Heart left ventricle (tissue), 16 donors: ENCODE measurements around the gene TRMT11. TPM values are rescaled to one million over a fixed set of nuclear protein-coding genes. Genes with fewer than 3 reads are reported as not detected.

Experiments
- ATAC-seq, 4 donors: fragments of 200-7000 bp; cut with Tn5 transposase; one replicate each; pipeline ENCODE4 v1.9.1; 2020 to 2022; ENCODE audit warnings: moderate library complexity in 4 of 4, mild to moderate bottlenecking in 3 of 4, moderate number of reproducible peaks in 1 of 4
- DNase-seq, 5 donors: peaks; one replicate each; pipeline ENCODE4 v3.0.0-alpha.2; 2020
- H3K27ac ChIP-seq, 12 donors: fragments of 200-600 bp; sonication (generic) in 4 of 12; one replicate each; pipeline versions ENCODE4 v1.5.0 to v1.8.0; 2016 to 2022; ENCODE audit warnings: mild to moderate bottlenecking in 2 of 12
- H3K27me3 ChIP-seq, 9 donors: fragments of 200-600 bp; sonication (generic) in 2 of 9; one replicate each; pipeline versions ENCODE4 v1.5.1 to v1.8.0; 2016 to 2022; ENCODE audit warnings: mild to moderate bottlenecking in 3 of 9
- H3K36me3 ChIP-seq, 9 donors: fragments of 200-600 bp; sonication (generic) in 2 of 9; one replicate each; pipeline versions ENCODE4 v1.5.0 to v1.8.0; 2018 to 2022; ENCODE audit warnings: mild to moderate bottlenecking in 2 of 9
- H3K4me1 ChIP-seq, 12 donors: fragments of 200-600 bp; sonication (generic) in 4 of 12; one replicate each; pipeline versions ENCODE4 v1.5.0 to v1.8.0; 2016 to 2022; ENCODE audit warnings: mild to moderate bottlenecking in 3 of 12
- H3K4me3 ChIP-seq, 12 donors: fragments of 200-600 bp; sonication (generic) in 4 of 12; one replicate each; pipeline versions ENCODE4 v1.5.0 to v1.8.0; 2017 to 2022; ENCODE audit warnings: mild to moderate bottlenecking in 9 of 12, moderate library complexity in 4 of 12
- H3K9me3 ChIP-seq, 12 donors: fragments of 200-600 bp; sonication (generic) in 4 of 12; one replicate each; pipeline versions ENCODE4 v1.5.0 to v1.8.0; 2016 to 2022; ENCODE audit warnings: mild to moderate bottlenecking in 1 of 12
- CTCF ChIP-seq, 12 donors: fragments of 200-600 bp; sonication (generic) in 4 of 12; IDR thresholded peaks; one replicate each; pipeline versions ENCODE4 v1.5.0 to v1.8.0; 2018 to 2022; ENCODE audit warnings: antibody characterized with exemption in 12 of 12, mild to moderate bottlenecking in 5 of 12
- POLR2A ChIP-seq, 2 donors: fragments of 450-650 bp; IDR thresholded peaks; one replicate each; pipeline ENCODE4 v1.6.1; 2017; ENCODE audit warnings: antibody characterized with exemption in 2 of 2, mild to moderate bottlenecking in 2 of 2, moderate library complexity in 2 of 2
- WGBS, 4 donors: extraction: QIAGEN DNeasy Blood & Tissue Kit in 2 of 4; methylation state at CpG; one replicate each; pipeline versions ENCODE4 v1.1.5 to v1.1.7; 2013 to 2018; 5-methylcytosine and 5-hydroxymethylcytosine counted together
- intact Hi-C, 10 donors: fragments of 100-400 bp; cut with DNase I; formaldehyde crosslinking; loops; one replicate each; pipeline versions ENCODE4 v1.11.1 to v1.14.2; 2022
- polyA plus RNA-seq, 2 donors: library from polyadenylated mRNA; stranded (reverse); fragments of 200-250 nt; gene quantifications; one replicate each; pipeline ENCODE4 v1.2.3, GENCODE V29; 2013
- total RNA-seq, 9 donors: library from RNA; depleted of rRNA in 2 of 9; stranded (reverse); fragments of >200 nt in 2 of 9; fragmentation: NEBNext Ultra II Directional in 3 of 9; extraction: Animal tissue kit (Norgen Biotek cat#: 25700) in 3 of 9; gene quantifications; one replicate each; pipeline versions ENCODE4 v1.1.0 to v1.2.4, GENCODE V29; 2016 to 2023
- donor health status: ischemic (EF 13 %, LVEDD 7.1; RV severe dilation, severe dysfunction).
- donor health status: healthy with polysubstance abuse.
- donor health status: DM: no; HTN: yes; CAD: no.
- donor health status: DM: no; HTN: no; CAD: no.
- donor health status: ischemic (EF 25% LVEDD 6.9; RV normal size, moderate dysfunction).
- donor health status: ischemic (EF 25% LVEDD 5.7; RV mildly dilated, moderate dysfunction).
- donor health status: healthy.
- donor health status: DM: yes; HTN: yes; CAD: no.
- donor health status: ischemic (EF 35%, LVEDD 5.7; RV mildly dilated, moderate dysfunction).
- donor health status: nonischemic (EF 11% LVEDD 7.7; RV severe dilation, severe dysfunction).
- donor health status: DM: yes; HTN: yes; CAD: no.
- donor health status: PGD.
- donor health status: ischemic (EF 29% LVEDD 5.4; RV normal size, mild dysfunction).
- donor health status: nonischemic (EF 23%, LVEDD 6.1; RV moderate dilation, normal function).

The TRMT11 gene
- total and polyA plus RNA-seq, 11 donors, result 8.0 to 15.6 (median 11.2) TPM

GRCh38 chr6:126050795-126051194 is 64.5 kb downstream of the TRMT11 start:
- no peak overlapping the region for H3K4me3 ChIP-seq
- no peaks in the 10 kb centered on the region for H3K9me3 ChIP-seq
- ATAC-seq (no peak), DNase-seq (no peak)
- no peaks in the 10 kb centered on the region for H3K27me3 ChIP-seq
- intact Hi-C loops, result no loop called here
- WGBS, 4 donors, result 90 to 100% (median 93%) methylated on average over 1 of the region's 1 CpG
- H3K4me1 ChIP-seq, result no peaks in the 10 kb centered on the region
- no peak overlapping the region for H3K27ac ChIP-seq
- peaks cover 0 to 26% (median 5%) of the 10 kb centered on the region in 9 donors for H3K36me3 ChIP-seq
- TF ChIP-seq POLR2A (IDR thresholded peaks at IDR 0.05) (no peak), CTCF (IDR thresholded peaks at IDR 0.05) (no peak)

GRCh38 chr6:126051791-126052190 is 65.5 kb downstream of the TRMT11 start:
- Histone ChIP-seq H3K4me1 (no peaks in the 10 kb centered on the region), H3K9me3 (no peaks in the 10 kb centered on the region), H3K4me3 (no peak overlapping the region), H3K27me3 (no peaks in the 10 kb centered on the region), H3K27ac (no peak overlapping the region), H3K36me3 (peaks cover 0 to 22% (median 5%) of the 10 kb centered on the region in 9 donors)
- no peak for ATAC-seq
- intact Hi-C loops, result no loop called here
- DNase-seq, result no peak
- 83 to 92% (median 86%) methylated on average over 3 of the region's 3 CpGs for WGBS, 4 donors
- TF ChIP-seq CTCF (IDR thresholded peaks at IDR 0.05) (no peak), POLR2A (IDR thresholded peaks at IDR 0.05) (no peak)

GRCh38 chr6:126052485-126052884 is 66.1 kb downstream of the TRMT11 start:
- no peak overlapping the region for H3K4me3 ChIP-seq
- H3K27ac ChIP-seq, result no peak overlapping the region
- intact Hi-C loops, result no loop called here
- peaks cover 0 to 20% (median 3%) of the 10 kb centered on the region in 9 donors for H3K36me3 ChIP-seq
- no peaks in the 10 kb centered on the region for H3K9me3 ChIP-seq
- H3K4me1 ChIP-seq, result no peaks in the 10 kb centered on the region
- no peak for TF ChIP-seq CTCF (IDR thresholded peaks at IDR 0.05)
- TF ChIP-seq POLR2A (IDR thresholded peaks at IDR 0.05), result no peak
- ATAC-seq, result no peak
- 0 to 50% (median 49%) methylated on average over 1 of the region's 1 CpG for WGBS, 4 donors
- no peak for DNase-seq
- no peaks in the 10 kb centered on the region for H3K27me3 ChIP-seq

- no peak overlapping the region for H3K4me3 ChIP-seq
- ATAC-seq, result peak in 1 of 4 donors; percentile 13
- no peak for TF ChIP-seq POLR2A (IDR thresholded peaks at IDR 0.05)
- TF ChIP-seq CTCF (IDR thresholded peaks at IDR 0.05), result no peak
- intact Hi-C loops, result no loop called here
- H3K9me3 ChIP-seq, result peaks cover 0 to 6% (median 0%) of the 10 kb centered on the region in 12 donors
- H3K27me3 ChIP-seq, result no peaks in the 10 kb centered on the region
- H3K27ac ChIP-seq, result no peak overlapping the region
- no peaks in the 10 kb centered on the region for H3K4me1 ChIP-seq
- WGBS, 4 donors, result 64 to 71% (median 66%) methylated on average over 4 of the region's 4 CpGs
- H3K36me3 ChIP-seq, result peaks cover 0 to 6% (median 0%) of the 10 kb centered on the region in 9 donors
- no peak for DNase-seq
Measured at GRCh38 chr6:126054258-126054702, 67.9 kb downstream of the TRMT11 start.
